Epithelial cell of prostate (primary cell): ENCODE data around the gene PRM1.
"Not testable (repeated sequence)": the region's sequence is repeated elsewhere in the genome, so short reads cannot be mapped to it uniquely, and the experiment has no call there.

ENCODE experiments used
- DNase-seq: peaks from one replicate; pipeline ENCODE4 v3.0.0-alpha.2; 2011; ENCODE audit warnings: low read depth, low spot score
- H3K27ac ChIP-seq: fragments of 450-650 bp; 2 replicates; pipeline ENCODE4 v1.5.1; 2017; ENCODE audit warnings: mild to moderate bottlenecking

PRM1 gene

DNA sequence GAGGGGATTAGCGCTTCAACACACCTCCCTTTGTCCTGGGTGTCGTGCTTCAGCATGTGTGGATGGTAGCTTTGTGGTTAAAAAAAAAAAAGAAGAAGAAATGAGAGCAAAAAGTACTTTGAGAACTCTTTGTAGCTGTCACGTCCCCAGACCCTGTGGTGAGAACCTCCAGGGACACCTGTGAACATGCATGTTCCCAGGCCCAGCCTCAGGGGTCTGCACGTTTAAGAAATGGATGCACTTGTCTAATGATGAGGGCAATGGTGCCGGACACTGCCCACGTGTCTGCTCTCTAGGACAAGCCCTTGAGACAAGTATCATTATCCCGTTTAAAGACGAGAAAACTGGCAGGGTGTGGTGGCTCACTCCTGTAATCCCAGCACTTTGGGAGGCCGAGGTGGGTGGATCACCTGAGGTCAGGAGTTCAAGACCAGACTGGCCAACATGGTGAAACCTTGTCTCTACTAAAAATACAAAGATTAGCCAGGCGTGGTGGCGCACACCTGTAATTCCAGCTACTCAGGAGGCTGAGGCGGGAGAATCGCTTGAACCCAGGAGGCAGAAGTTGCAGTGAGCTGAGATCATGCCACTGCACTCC is 17.9 kb upstream of the PRM1 start:
- DNase-seq, H3K27ac ChIP-seq: not testable (repeated sequence)

DNA sequence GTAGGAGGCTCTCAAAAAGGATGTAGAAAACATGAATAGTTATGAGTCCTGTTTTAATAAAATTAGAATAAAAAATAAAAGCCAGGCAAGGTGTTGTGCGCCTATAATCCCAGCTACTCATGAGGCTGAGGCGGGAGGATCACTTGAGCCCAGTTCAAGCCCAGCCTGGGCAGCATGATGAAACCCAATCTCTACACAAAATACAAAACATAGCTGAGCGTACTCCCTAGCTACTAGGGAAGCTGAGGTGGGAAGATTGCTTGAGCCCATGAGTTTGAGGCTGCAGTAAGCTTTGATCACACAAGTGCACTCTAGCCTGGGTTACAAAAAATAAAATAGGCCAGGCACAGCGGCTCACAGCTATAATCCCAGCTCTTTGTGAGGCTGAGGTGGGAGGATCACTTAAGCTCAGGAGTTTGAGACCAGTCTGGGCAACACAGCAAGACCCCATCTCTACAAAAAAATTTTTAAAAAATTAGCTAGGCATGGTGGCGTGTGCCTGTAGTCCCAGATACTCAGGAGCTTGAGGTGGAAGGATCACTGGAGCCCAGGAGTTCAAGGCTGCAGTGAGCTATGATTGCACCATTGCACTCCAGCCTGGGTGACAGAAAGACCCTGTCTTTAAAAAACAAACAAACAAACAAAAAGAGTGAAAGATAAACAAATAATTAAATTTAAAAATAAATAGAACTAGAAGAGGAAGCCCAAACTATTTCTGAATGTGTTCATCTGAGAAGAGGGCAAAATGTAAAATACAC is 17.2 kb upstream of the PRM1 start:
- no peak overlapping the region for H3K27ac ChIP-seq
- DNase-seq, result no peak

DNA sequence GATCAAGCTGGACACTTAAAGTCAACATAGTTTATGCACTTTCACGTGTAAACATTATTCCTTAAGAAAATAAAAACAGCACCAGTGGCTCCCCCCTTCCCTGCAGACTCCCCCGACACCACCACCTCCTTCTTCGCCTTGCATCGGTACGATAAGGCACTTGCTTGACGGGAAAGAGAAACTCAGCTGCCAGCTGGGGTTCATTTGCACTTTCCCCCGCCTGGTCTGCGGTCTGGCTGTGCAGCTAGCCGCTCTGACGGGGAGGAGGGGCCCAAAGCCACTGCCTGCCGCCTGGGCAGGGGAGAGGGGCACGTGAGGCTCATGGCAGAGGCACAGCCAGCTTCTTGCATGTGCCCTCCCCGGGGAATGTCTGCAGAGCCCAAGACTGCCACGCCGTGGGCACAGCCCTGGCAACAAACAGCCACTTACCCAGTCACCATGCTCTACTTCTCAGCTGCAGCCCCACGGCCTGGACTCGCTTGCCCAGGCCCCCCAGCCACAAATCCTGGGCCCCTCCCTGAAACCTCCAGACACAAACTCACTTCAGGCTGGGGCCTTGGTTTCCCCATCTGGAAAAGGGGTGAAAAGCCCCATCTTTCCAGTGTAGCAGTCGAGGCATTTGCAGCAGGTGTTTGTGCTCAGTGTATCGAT is 16.5 kb upstream of the PRM1 start:
- H3K27ac ChIP-seq, result no peak overlapping the region
- no peak for DNase-seq

DNA sequence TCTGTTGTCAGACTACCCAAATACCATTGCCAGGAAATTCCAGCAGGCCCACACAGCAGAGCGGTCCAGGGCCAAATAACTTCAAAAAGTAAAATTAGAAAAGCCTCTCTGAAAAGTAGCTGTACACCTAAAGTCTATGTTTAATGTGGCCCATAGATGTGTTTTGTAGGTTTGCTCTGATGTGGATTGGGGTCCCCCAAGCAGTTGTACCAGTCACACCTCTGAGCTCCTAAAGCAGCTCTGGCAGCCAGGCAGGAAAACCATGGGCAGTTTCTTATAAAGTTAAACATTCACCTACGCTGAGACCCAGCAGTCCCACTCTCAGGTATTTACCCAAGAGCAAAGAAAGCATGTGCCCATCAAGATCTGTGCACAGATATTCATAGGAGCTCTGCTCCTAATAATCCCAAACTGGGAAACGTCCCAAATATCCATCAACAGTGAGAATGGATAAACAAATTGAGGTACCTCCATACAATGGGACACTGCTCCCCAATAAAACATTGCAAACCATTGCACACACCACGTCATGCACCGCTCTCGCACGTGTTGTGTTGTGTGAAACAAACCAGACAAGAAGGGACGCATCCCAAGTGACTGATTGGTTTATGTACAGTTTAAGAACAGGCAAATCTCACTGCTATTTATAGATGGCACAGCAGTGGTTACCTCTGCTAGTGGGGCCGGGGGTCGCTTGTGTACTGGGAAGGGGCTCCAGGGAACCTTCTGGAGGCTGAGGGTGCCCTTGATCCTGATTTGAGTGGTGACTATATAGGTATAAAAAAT is 15.8 kb upstream of the PRM1 start:
- peak; percentile 33 for DNase-seq
- H3K27ac ChIP-seq, result no peak overlapping the region

DNA sequence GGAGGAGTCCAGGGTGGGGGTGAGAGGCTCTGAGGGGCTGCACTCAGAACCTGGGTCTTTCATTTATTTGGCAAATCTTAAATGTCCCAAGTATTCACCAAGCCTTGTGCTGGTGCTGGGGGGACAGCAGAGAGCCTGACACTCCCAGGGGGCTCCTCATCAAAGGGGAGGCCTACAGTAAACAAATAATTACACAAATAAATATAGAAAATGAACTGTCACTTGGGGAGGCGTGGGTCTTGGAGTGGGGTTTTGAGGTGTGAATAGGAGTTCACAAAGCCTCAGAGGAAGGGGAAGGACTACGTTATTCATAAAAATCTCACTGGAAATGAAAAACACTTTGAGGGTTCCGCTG is 15.2 kb upstream of the PRM1 start:
- no peak for DNase-seq
- H3K27ac ChIP-seq, result no peak overlapping the region

DNA sequence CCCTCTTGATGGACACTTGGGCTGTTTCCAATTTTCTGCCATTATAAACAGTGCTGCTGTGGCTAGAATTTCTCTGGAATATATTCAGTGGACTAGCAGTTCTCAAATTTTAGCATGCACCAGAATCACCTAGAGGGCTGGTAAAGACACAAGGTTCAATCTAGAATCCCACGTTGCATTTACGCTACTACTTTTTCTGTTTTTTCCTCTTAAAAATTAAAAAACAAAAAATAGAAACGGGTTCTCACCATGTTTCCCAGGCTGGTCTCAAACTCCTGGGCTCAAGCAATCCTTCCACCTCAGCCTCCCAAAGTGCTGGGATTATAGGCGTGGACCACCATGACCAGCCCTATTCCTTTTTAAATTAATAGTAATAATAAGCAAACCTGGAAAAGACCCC is 14.5 kb upstream of the PRM1 start:
- no peak overlapping the region for H3K27ac ChIP-seq
- no peak for DNase-seq

DNA sequence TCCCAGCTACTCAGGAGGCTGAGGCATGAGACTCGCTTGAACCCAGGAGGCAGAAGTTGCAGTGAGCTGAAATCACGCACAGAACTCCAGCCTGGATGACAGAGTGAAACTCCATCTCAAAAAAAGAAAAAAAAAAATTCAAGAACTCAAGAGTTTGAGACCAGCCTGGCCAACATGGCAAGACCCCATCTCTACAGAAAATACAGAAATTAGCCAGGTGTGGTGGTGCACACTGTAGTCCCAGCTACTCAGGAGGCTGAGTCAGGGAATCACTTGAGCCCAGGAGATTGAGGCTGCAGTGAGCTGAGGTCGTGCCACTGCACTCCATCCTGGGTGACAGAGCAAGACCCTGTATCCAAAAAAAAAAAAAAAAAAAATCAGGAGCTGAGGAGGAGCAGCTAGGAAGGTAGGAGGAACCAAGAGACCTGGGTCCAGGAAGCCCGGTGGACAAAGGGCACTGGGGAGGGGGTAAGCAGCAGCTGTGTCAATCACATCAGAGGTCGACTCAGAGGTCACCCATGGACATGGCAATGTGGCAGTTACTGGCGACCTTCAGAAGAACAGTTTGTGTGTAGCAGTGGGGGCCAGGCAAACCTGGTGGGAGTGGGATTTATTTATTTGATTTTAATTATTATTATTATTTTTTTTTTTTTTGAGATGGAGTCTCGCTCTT is 11.1 kb upstream of the PRM1 start:
- no peak for DNase-seq

DNA sequence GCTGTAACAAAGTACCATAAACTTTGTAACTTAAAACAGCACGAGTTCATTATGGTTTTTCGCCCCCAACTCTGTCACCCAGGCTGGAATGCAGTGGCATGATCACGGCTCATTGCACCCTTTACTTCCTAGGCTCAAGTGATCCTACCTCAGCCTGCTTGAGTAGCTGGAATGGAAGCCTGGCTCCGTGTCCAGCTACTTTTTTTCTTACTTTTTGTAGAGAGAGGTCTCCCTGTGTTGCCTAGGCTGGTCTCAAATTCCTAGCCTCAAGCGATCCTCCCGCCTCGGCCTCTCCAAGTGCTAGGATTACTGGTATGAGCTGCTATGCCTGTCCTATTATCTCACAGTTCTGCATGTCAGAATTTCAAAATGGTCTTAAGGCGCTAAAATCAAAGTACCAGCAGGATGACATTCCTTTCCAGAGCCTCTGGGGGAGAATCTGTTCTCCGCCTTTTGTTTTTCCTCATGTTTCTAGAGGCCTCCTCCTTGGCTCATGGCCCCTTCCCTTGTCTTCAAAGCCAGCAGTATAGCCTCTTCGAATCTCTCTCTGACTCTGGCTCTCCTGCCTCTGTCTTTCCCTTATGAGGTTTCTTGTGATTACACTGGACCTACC is 10.1 kb upstream of the PRM1 start:
- no peak overlapping the region for H3K27ac ChIP-seq
- DNase-seq, result no peak

More for the DNA sequence above, 11.1 kb upstream of the PRM1 start:
- no peak overlapping the region for H3K27ac ChIP-seq

DNA sequence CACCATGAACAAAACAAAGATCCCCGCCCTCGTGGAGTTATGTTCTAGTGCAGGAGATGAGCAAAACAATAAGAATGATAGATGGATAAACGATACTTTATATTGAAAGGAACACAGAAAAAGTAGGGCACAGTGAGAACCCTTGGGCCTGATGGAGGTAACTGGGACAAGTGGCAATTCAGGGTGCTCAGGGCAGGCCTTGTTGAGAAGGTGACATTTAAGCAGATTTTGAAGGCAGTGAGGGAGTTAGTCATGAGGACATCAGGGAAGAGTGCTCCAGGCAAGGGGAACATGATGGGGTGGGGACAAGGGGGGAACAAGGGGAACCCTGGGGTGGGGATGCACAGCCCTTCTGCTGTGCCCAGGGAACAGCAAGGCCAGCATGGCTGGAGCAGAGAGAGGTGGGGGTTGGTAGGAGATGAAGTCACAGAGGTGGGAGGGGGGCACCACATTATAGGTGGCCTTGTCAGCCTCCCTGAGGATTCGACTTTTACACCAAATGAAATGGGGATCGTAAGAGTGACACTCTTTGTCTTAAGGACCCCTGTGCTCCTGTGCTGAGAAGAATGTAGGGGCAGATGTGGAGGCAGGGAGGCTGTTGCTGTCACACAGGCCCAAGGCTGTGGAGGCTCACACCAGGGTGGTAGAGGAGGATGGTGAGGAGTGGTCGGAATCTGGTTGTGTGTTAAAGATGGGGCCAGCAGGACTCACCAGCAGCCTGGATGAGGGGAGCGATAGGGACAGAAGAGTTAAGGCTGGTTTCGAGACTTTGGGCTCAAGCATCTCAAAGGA is 9.2 kb upstream of the PRM1 start:
- H3K27ac ChIP-seq, result no peak overlapping the region
- DNase-seq, result no peak

DNA sequence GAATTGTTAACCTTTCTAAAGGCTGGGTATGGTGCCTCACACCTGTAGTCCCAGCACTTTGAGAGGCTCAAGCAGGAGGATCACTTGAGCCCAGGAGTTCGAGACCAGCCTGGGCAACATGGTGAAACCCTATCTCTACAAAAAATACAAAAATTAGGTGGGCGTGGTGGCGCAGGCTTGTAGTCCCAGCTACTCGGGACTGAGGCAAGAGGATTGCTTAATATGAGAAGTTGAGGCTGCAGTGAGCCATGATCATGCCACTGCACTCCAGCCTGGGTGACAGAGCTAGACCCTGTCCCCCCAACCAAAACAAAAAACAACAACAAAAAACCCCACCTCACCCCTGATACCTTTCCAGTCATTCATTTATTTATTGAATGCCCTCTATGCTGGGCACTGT is 8.6 kb upstream of the PRM1 start:
- DNase-seq, H3K27ac ChIP-seq: not testable (repeated sequence)

DNA sequence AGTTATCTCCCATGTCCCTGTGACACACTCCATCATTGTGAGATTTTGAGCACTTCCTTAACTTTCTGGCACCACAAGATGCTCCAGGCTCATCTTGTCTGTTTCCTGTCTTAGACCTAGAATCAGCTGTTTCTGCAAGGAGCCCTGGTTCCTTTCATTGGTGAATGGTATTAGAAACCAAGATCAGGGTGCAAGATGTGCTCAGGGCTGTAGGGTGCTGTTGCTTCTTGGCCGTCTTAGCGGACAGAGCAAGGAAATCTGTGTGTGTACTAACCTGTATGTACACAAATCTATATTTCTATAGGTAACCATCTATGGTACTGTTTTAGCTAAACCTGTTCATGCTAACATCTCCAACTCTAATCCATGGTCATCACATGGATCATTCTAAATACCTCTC is 8.1 kb upstream of the PRM1 start:
- no peak for DNase-seq
- no peak overlapping the region for H3K27ac ChIP-seq

DNA sequence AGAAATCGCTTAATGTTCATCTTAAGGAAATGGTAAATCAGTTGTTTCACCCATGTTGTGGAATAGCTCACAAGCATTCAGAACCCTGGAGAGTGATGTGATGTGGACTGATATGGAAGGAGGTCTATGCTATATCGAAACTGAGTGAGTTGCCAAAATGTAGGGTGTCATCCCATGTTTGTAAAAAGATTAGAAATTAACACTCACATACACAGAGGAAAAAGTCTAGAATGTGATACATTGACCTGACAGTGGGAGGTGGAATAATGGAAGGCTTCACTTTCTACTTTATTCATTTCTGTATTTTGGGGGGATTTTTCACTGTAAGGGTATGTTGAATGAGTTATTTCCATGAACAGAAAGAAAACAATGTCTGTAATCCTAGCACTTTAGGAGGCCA is 4.7 kb upstream of the PRM1 start:
- DNase-seq, result no peak

DNA sequence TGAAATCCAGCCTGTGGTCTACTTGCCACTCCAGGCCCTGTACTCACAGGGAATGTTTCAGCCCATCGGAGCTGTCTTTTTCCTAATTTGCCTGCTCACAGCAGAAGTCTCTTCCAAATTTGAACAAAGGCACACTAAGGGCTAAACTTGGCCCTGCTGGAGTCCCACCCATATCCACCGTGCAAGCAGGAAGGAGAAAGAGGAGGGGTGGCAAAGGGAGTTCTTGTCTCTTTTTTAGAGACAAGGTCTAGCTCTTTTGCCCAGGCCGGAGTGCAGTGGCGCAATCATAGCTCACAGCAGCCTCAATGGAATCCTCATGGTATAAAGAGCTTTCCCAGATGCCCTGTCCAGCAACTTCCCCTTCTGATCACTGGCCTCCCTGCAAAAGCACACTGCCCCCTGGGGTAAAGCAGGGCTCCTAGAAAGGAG is 2.7 kb upstream of the PRM1 start:
- no peak overlapping the region for H3K27ac ChIP-seq
- DNase-seq, result no peak

More for the DNA sequence above, 4.7 kb upstream of the PRM1 start:
- H3K27ac ChIP-seq, result no peak overlapping the region

DNA sequence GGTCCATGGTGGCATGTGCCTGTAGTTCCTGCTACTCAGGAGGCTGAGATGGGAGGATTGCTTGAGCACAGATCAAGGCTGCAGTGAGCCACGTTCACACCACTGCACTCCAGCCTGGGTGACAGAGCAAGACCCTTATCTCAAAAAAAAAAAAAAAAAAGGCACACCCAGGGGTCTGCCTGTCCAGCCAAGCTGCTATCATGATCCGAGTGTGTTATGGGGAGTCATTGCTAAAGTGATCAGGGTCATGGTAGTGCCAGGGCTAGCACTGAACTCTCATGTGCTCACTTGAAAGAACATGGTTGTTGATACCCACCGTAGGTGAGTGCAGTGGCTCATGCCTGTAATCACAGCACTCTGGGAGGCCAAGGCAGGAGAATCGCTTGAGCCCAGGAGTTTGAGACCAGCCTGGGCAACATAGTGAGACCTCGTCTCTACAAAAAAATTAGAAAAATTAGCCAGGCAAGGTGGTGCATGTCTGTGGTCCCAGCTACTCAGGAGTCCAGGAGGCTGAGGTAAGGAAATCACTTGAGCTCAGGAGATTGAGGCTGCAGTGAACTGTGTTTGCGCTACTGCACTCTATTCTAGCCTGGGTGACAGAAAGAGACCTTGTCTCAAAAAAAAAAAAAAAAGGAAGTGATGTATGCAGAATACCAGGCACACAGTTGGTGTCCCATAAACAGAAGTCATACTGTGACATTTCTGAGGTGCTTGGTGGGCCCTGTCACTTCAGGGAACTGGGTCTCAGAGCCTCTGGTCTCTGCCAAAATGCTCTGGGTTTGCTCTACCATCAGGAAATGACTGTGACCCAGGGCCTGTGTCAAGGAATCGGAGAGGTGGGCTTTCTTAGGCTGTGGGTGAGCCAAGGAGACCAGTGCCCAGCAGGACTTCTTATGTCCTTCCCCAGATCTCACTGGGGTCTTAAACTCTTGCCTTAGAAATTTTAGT is 2.2 kb downstream of the PRM1 start:
- no peak for DNase-seq
- H3K27ac ChIP-seq, result no peak overlapping the region

DNA sequence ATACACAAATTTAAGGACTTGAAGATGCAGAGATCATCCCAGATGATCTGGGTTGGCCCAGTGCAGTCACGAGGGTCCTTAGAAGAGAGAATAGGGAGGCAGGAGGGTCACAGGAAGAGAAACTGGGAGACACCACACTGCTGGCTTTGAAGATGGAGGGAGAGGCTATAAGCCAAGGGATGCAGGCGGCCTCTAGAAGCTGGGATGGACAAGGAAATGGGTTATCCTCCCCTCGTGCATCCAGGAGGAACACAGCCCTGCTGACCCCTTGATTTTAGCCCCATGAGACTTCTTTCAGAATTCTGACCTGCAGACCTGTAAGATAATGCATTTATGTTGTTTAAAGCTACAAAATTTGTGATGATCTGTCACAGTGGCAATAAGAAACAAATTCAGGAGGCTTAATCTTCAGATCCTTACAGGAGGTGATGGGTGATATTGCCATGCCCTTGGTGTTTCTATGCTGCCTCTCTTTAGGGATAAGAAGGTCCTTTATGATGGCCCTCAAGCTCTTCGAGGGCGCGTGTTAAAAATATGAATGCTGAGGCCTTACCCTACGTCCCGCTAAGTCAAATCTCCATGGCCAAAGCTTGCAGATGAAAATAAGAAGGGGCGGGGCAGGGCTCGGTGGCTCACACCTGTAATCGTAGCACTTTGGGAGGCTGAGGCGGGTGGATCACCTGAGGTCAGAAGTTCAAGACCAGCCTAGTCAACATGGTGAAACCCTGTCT is 3.4 kb downstream of the PRM1 start:
- H3K27ac ChIP-seq, result no peak overlapping the region
- no peak for DNase-seq

DNA sequence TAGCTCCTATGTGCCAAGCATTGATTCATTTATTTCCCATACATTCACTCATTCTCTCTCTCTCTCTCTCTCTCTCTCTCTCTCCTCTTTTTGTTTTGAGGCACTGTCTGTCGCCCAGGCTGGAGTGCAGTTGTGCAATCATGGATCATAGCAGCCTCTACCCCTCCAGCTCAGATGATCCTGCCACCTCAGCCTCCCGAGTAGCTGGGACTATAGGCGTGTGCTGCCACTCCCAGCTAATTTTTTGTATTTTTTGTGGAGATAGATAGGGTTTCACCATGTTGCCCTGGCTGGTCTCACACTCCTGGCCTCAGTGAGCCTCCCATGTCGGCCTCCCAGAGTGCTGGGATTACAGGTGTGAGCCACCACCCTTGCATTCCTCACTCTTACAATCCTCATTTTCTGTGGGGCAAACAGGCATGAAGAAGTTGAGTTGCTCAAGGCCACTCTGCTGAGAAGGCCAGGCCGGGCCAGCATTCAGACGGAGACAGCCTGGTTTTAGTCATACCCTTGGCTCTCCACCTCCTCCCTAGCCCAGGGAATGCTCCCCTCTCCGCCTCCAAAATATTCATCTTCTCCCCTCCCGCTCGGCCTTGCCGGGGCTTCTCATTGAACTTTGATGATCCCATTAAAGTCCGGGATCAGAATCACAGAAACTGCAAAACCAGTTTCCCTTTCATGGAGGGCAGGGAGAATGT is 4.1 kb downstream of the PRM1 start:
- no peak for DNase-seq
- H3K27ac ChIP-seq, result no peak overlapping the region
